MM.1S (cell line): ENCODE results near the gene GRIK4.

ENCODE experiments used
- DNase-seq: peaks from one replicate; pipeline ENCODE4 v3.0.0-alpha.2; 2015
- H2AFZ ChIP-seq: fragments of 300-600 bp; sonication (generic); 2 replicates; pipeline ENCODE4 v1.6.0; 2016; ENCODE audit warnings: antibody characterized with exemption, low read length
- H3F3A ChIP-seq: fragments of 300-600 bp; sonication (generic); 2 replicates; pipeline ENCODE4 v1.6.1; 2016; ENCODE audit warnings: mild to moderate bottlenecking, antibody characterized with exemption, low read length, moderate library complexity, mixed read lengths; ENCODE audit not compliant: insufficient read depth
- H3K27ac ChIP-seq: fragments of 300-600 bp; sonication (generic); 2 replicates; pipeline ENCODE4 v1.5.1; 2016; ENCODE audit warnings: mild to moderate bottlenecking, low read length
- H3K27me3 ChIP-seq: fragments of 300-600 bp; sonication (generic); replicated peaks from 2 replicates; pipeline ENCODE4 v1.6.0; 2016; ENCODE audit warnings: low read length; ENCODE audit not compliant: insufficient read depth
- H3K36me3 ChIP-seq: fragments of 300-600 bp; sonication (generic); replicated peaks from 2 replicates; pipeline ENCODE4 v1.6.1; 2016; ENCODE audit warnings: mild to moderate bottlenecking, low read length, mixed read lengths; ENCODE audit not compliant: insufficient read depth
- H3K4me1 ChIP-seq: fragments of 300-600 bp; sonication (generic); 2 replicates; pipeline ENCODE4 v1.6.1; 2016; ENCODE audit warnings: low read length, mixed read lengths
- H3K4me2 ChIP-seq: fragments of 300-600 bp; sonication (generic); 2 replicates; pipeline ENCODE4 v1.6.0; 2016; ENCODE audit warnings: low read depth, low read length
- H3K4me3 ChIP-seq: fragments of 300-600 bp; sonication (generic); 2 replicates; pipeline ENCODE4 v1.5.1; 2016; ENCODE audit warnings: low read length, mixed read lengths
- H3K79me2 ChIP-seq: fragments of 300-600 bp; sonication (generic); 2 replicates; pipeline ENCODE4 v1.6.1; 2016; ENCODE audit warnings: mixed run types, low read length, mixed read lengths
- H3K9ac ChIP-seq: fragments of 300-600 bp; sonication (generic); 2 replicates; pipeline ENCODE4 v1.6.1; 2016; ENCODE audit warnings: low read length, mixed read lengths
- H3K9me2 ChIP-seq: fragments of 300-600 bp; sonication (generic); replicated peaks from 2 replicates; pipeline ENCODE4 v1.6.1; 2016; ENCODE audit warnings: mild to moderate bottlenecking, low read length, mixed read lengths; ENCODE audit not compliant: insufficient read depth
- H3K9me3 ChIP-seq: fragments of 300-600 bp; sonication (generic); replicated peaks from 2 replicates; pipeline ENCODE4 v1.6.1; 2016; ENCODE audit warnings: mild to moderate bottlenecking, low read length, mixed read lengths; ENCODE audit not compliant: insufficient read depth
- H4K20me1 ChIP-seq: fragments of 300-600 bp; sonication (generic); 2 replicates; pipeline ENCODE4 v1.6.1; 2016; ENCODE audit warnings: mild to moderate bottlenecking, low read length, moderate library complexity, mixed read lengths; ENCODE audit not compliant: insufficient read depth
- EZH2 ChIP-seq: fragments of 300-600 bp; sonication (generic); optimal IDR thresholded peaks from 2 replicates; pipeline ENCODE3; 2017; ENCODE audit warnings: low read depth, mild to moderate bottlenecking, antibody characterized with exemption, low read length, mixed read lengths
- EZH2phosphoT487 ChIP-seq: fragments of 300-600 bp; sonication (generic); IDR thresholded peaks from 2 replicates; pipeline ENCODE4 v1.6.1; 2018; ENCODE audit warnings: antibody characterized with exemption, low read length
- TF ChIP-seq, protein P1 (sequence below): fragments of 300-600 bp; sonication (generic); IDR thresholded peaks from 2 replicates; pipeline ENCODE4 v1.5.1; 2016; ENCODE audit warnings: antibody characterized with exemption, low read length, mixed read lengths

Gene GRIK4

DNA sequence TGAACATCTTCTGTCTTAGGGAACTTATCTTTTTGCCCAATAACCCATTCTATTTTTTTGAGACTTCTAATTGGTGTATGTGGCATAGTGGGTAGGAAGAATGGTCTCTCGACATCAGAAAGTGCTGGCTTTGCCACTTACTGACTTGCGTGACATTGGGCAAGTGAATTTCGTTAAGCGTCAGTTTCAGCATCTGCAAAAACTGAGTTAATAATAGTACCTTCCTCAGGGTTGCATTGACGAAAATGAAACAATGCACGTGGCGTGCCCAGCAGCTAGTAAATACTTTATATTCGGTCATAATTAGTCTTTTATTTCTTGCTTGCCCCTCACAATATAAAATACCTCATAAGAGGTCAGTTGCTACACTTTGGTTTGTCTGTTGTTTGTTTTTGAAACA, 12.5 kb upstream of the GRIK4 start:
- H3K9ac ChIP-seq, result peak overlapping the region; percentile 80
- H3K27ac ChIP-seq, result peak overlapping the region; percentile 94
- no peaks in the 10 kb centered on the region for H3K27me3 ChIP-seq
- no peaks in the 10 kb centered on the region for H3K9me3 ChIP-seq
- peak overlapping the region; percentile 58; the same call in 1 of the 2 replicates for H3K4me2 ChIP-seq
- H2AFZ ChIP-seq, result no peak overlapping the region
- H3K36me3 ChIP-seq, result no peaks in the 10 kb centered on the region
- no peaks in the 10 kb centered on the region for H3K9me2 ChIP-seq
- TF ChIP-seq EZH2phosphoT487 (no peak), EZH2 (no peak)
- TF ChIP-seq, protein P1, sequence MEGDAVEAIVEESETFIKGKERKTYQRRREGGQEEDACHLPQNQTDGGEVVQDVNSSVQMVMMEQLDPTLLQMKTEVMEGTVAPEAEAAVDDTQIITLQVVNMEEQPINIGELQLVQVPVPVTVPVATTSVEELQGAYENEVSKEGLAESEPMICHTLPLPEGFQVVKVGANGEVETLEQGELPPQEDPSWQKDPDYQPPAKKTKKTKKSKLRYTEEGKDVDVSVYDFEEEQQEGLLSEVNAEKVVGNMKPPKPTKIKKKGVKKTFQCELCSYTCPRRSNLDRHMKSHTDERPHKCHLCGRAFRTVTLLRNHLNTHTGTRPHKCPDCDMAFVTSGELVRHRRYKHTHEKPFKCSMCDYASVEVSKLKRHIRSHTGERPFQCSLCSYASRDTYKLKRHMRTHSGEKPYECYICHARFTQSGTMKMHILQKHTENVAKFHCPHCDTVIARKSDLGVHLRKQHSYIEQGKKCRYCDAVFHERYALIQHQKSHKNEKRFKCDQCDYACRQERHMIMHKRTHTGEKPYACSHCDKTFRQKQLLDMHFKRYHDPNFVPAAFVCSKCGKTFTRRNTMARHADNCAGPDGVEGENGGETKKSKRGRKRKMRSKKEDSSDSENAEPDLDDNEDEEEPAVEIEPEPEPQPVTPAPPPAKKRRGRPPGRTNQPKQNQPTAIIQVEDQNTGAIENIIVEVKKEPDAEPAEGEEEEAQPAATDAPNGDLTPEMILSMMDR, result no peak
- H3K4me1 ChIP-seq, result peaks cover 61% of the 10 kb centered on the region
- peak; percentile 86 for DNase-seq
- no peak overlapping the region for H3K4me3 ChIP-seq
- H3F3A ChIP-seq, result peaks cover 32% of the 10 kb centered on the region
- H4K20me1 ChIP-seq, result no peaks in the 10 kb centered on the region
- H3K79me2 ChIP-seq, result no peaks in the 10 kb centered on the region

DNA sequence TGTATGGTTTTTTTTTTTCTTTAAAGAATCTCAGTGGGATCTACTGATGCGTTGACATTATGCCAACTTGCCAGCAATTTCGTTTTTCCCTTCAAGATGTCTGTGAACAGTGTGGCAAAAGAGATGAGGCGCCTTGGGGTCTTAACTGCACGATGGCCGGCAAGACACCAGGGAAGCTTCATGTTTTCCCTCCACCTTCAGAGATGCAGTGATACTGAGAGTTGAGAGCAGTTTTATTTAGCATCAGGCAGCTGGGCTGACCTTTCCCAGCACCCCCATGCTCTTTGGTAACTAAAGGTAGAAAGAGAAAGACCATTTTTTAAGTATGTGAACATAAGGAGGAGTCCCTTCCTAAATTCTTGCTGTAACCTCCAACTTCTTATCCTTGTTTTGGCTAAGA, 11.7 kb upstream of the GRIK4 start:
- Histone ChIP-seq H3K27me3 (no peaks in the 10 kb centered on the region), H3K4me3 (peak overlapping the region; percentile 26; the same call in 1 of the 2 replicates), H3K9ac (peak overlapping the region; percentile 80), H3K36me3 (no peaks in the 10 kb centered on the region), H3K4me2 (peak overlapping the region; percentile 58; the same call in 1 of the 2 replicates), H3K79me2 (no peaks in the 10 kb centered on the region), H3F3A (peaks cover 32% of the 10 kb centered on the region), H3K9me3 (no peaks in the 10 kb centered on the region), H4K20me1 (no peaks in the 10 kb centered on the region), H3K9me2 (no peaks in the 10 kb centered on the region), H3K27ac (peak overlapping the region; percentile 94), H2AFZ (no peak overlapping the region), H3K4me1 (peaks cover 64% of the 10 kb centered on the region)
- TF ChIP-seq, protein P1, result no peak
- TF ChIP-seq EZH2, result no peak
- no peak for TF ChIP-seq EZH2phosphoT487
- peak; percentile 69 for DNase-seq

DNA sequence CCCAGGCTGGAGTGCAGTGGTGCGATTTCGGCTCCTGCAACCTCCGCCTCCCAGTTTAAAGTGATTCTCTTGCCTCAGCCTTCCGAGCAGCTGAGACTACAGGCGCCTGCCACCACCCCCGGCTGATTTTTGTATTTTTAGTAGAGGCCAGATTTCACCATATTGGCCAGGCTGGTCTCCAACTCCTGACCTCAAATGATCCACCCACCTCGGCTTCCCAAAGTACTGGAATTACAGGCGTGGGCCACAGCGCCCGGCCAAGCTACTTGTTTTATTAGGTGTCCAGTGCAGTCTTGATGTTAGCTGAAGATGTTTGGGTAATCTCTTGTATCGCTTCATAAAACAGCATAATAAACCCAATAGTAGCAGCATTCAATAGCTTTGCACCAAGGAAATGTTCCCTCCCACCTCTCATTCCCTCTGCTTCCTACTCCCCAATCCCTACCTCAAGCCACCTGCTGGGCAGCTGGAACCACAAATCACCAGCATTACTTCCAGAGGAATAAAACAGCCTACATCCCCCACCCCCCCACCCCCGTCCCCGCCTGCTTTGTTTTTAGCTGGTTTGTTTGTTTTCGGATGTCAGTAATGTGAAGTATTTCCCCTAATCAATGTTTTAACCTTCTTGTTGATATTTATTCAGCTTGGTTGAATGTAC, 11.0 kb upstream of the GRIK4 start:
- Histone ChIP-seq H3K9me3 (no peaks in the 10 kb centered on the region), H3K9ac (peak overlapping the region; percentile 80), H3F3A (peaks cover 37% of the 10 kb centered on the region), H3K9me2 (no peaks in the 10 kb centered on the region), H3K27ac (peak overlapping the region; percentile 94), H3K27me3 (no peaks in the 10 kb centered on the region), H3K4me3 (peak overlapping the region; percentile 26; the same call in 1 of the 2 replicates), H4K20me1 (no peaks in the 10 kb centered on the region), H3K4me1 (peaks cover 65% of the 10 kb centered on the region), H3K4me2 (peak overlapping the region; percentile 58), H2AFZ (no peak overlapping the region), H3K79me2 (no peaks in the 10 kb centered on the region), H3K36me3 (no peaks in the 10 kb centered on the region)
- TF ChIP-seq EZH2phosphoT487 (no peak), EZH2 (no peak)
- TF ChIP-seq, protein P1, result no peak
- no peak for DNase-seq
